ENCODE measurements around the gene MYO9A.
"Not testable (repeated sequence)": the region's sequence is repeated elsewhere in the genome, so short reads cannot be mapped to it uniquely, and the experiment has no call there.

The MYO9A gene

DNA sequence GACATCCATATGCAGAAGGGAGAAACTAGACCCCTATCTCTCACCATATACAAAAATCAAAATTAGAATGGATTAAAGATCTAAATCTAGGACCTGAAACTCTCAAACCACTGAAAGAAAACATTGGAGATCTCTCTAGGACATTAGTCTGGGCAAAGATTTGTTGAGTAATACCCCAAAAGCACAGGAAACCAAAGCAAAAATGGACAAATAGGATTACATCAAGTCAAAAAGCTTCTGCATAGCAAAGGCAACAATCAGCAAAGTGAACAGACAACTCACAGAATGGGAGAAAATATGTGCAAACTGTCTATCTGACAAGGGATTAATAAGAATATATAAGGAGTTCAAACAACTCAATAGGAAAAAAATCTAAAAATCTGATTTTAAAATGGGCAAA, 54.8 kb downstream of the MYO9A start:
- Histone ChIP-seq H3K27me3 (ENCODE audit: insufficient read depth, poor library complexity, severe bottlenecking) (no peaks in the 10 kb centered on the region), H3K27ac (ENCODE audit: poor library complexity, severe bottlenecking) (no peak overlapping the region), H3K4me3 (ENCODE audit: severe bottlenecking) (no peak overlapping the region), H3K9me3 (ENCODE audit: severe bottlenecking) (no peaks in the 10 kb centered on the region), H3K36me3 (ENCODE audit: low read depth) (no peaks in the 10 kb centered on the region), H3K4me1 (ENCODE audit: insufficient read depth, poor library complexity, severe bottlenecking) (no peaks in the 10 kb centered on the region)
- TF ChIP-seq, protein P1, sequence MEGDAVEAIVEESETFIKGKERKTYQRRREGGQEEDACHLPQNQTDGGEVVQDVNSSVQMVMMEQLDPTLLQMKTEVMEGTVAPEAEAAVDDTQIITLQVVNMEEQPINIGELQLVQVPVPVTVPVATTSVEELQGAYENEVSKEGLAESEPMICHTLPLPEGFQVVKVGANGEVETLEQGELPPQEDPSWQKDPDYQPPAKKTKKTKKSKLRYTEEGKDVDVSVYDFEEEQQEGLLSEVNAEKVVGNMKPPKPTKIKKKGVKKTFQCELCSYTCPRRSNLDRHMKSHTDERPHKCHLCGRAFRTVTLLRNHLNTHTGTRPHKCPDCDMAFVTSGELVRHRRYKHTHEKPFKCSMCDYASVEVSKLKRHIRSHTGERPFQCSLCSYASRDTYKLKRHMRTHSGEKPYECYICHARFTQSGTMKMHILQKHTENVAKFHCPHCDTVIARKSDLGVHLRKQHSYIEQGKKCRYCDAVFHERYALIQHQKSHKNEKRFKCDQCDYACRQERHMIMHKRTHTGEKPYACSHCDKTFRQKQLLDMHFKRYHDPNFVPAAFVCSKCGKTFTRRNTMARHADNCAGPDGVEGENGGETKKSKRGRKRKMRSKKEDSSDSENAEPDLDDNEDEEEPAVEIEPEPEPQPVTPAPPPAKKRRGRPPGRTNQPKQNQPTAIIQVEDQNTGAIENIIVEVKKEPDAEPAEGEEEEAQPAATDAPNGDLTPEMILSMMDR (IDR thresholded peaks at IDR 0.05; ENCODE audit: poor library complexity, severe bottlenecking), result no peak
- ATAC-seq (ENCODE audit: low read depth) (no peak), DNase-seq (ENCODE audit: low spot score) (no peak)

DNA sequence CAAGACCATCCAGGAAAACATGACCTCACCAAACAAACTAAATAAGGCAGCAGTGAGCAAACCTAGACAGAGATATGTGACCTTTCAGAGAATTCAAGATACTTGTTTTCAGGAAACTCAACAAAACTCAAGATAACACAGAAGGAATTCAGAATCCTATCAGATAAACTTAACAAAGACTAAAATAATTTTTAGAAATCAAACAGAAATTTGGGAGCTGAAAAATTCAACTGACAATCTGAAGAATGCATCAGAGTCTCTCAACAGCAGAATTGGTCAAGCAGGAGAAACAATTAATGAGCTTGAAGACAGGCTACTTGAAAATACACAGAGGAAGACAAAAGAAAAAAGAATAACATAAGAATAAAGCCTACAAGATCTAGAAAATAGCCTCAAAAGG, 55.6 kb downstream of the MYO9A start:
- no peaks in the 10 kb centered on the region for H3K36me3 ChIP-seq (ENCODE audit: low read depth)
- no peaks in the 10 kb centered on the region for H3K9me3 ChIP-seq (ENCODE audit: severe bottlenecking)
- no peaks in the 10 kb centered on the region for H3K27me3 ChIP-seq (ENCODE audit: insufficient read depth, poor library complexity, severe bottlenecking)
- DNase-seq (ENCODE audit: low spot score) (no peak), ATAC-seq (ENCODE audit: low read depth) (no peak)
- H3K4me3 ChIP-seq (ENCODE audit: severe bottlenecking), result no peak overlapping the region
- TF ChIP-seq, protein P1 (IDR thresholded peaks at IDR 0.05; ENCODE audit: poor library complexity, severe bottlenecking), result no peak
- no peak overlapping the region for H3K27ac ChIP-seq (ENCODE audit: poor library complexity, severe bottlenecking)
- H3K4me1 ChIP-seq (ENCODE audit: insufficient read depth, poor library complexity, severe bottlenecking), result no peaks in the 10 kb centered on the region

DNA sequence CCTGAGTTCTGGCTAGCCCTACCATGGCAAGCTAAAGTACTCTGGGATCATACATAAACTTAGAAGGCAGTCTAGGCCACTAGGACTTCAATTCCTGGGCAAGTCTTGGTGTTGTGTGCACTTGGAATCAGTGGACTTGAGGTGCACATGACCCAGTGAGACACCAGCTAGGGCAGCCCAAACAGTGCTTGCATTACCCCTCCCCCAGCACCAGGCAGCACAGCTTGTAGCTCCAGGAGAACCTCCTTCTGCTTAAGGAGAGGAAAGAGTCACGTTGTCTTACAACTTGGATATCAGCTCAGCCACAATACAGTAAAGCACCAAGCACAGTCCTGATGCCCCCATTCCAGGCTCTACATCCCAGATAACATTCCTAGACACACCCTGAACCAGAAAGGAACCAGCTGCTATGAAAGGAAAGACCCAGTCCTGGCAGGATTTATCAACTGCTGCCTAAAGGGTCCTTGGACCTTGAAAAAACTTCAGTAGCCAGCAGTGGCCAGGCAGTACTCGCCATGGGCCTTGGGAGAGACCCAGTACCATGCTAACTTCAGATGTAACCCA, 57.2 kb downstream of the MYO9A start:
- no peaks in the 10 kb centered on the region for H3K36me3 ChIP-seq (ENCODE audit: low read depth)
- no peaks in the 10 kb centered on the region for H3K4me1 ChIP-seq (ENCODE audit: insufficient read depth, poor library complexity, severe bottlenecking)

DNA sequence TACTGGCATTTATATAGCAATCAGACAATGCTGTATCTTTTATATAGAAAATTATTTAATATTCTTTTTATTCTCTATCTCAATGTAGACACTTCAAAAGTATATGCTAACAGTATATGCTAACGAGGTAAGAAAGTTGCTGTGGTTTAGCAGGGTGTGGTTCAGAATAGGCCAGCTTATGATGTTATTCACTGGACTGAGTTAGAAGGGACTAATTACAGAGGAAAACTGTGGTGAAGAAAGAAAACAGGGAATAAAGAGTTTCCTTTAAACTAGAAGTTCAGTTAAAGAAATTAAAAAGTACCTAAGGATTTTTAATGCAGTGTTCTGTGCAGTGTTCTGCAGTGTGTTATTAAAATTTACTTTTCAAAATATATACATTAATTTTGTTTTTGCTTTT, 59.4 kb downstream of the MYO9A start:
- no peaks in the 10 kb centered on the region for H3K4me1 ChIP-seq (ENCODE audit: insufficient read depth, poor library complexity, severe bottlenecking)
- DNase-seq (ENCODE audit: low spot score) (no peak), ATAC-seq (ENCODE audit: low read depth) (no peak)
- no peak overlapping the region for H3K4me3 ChIP-seq (ENCODE audit: severe bottlenecking)
- H3K27ac ChIP-seq (ENCODE audit: poor library complexity, severe bottlenecking), result no peak overlapping the region
- H3K27me3 ChIP-seq (ENCODE audit: insufficient read depth, poor library complexity, severe bottlenecking), result no peaks in the 10 kb centered on the region
- TF ChIP-seq, protein P1 (IDR thresholded peaks at IDR 0.05; ENCODE audit: poor library complexity, severe bottlenecking), result no peak
- no peaks in the 10 kb centered on the region for H3K36me3 ChIP-seq (ENCODE audit: low read depth)
- no peaks in the 10 kb centered on the region for H3K9me3 ChIP-seq (ENCODE audit: severe bottlenecking)

More for the DNA sequence above, 57.2 kb downstream of the MYO9A start:
- H3K4me3 ChIP-seq (ENCODE audit: severe bottlenecking), result no peak overlapping the region
- no peak for ATAC-seq (ENCODE audit: low read depth)
- no peak for DNase-seq (ENCODE audit: low spot score)
- TF ChIP-seq, protein P1 (IDR thresholded peaks at IDR 0.05; ENCODE audit: poor library complexity, severe bottlenecking), result no peak
- no peak overlapping the region for H3K27ac ChIP-seq (ENCODE audit: poor library complexity, severe bottlenecking)
- no peaks in the 10 kb centered on the region for H3K27me3 ChIP-seq (ENCODE audit: insufficient read depth, poor library complexity, severe bottlenecking)
- no peaks in the 10 kb centered on the region for H3K9me3 ChIP-seq (ENCODE audit: severe bottlenecking)

DNA sequence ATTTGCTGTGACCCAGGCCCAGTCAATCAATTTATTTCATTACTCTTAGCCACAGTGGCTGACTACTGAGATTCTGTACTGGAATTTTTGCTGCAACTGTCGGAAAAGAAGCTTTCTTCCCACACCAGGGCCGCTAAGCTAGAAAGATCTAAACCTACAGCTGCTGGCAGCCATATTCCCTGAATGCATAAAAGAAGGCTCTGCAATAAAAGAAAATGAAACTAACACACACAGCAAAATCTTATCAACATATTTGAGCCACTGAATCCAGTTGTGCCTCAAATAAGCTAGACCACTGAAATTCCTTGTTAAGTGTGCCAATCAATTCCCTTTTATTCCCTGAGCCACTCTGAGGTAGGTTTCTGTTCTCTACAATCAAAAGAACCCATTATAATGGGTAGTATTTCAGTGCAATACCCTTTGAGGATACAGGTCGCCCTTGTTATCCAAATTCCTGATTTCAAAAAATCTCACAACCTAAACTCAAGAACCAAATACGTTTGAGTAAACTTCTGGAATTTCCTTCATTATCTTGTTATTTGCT, 60.3 kb downstream of the MYO9A start:
- DNase-seq (ENCODE audit: low spot score) (no peak), ATAC-seq (ENCODE audit: low read depth) (no peak)
- TF ChIP-seq, protein P1 (IDR thresholded peaks at IDR 0.05; ENCODE audit: poor library complexity, severe bottlenecking), result no peak
- Histone ChIP-seq H3K27me3 (ENCODE audit: insufficient read depth, poor library complexity, severe bottlenecking) (no peaks in the 10 kb centered on the region), H3K4me3 (ENCODE audit: severe bottlenecking) (no peak overlapping the region), H3K9me3 (ENCODE audit: severe bottlenecking) (no peaks in the 10 kb centered on the region), H3K4me1 (ENCODE audit: insufficient read depth, poor library complexity, severe bottlenecking) (no peaks in the 10 kb centered on the region), H3K36me3 (ENCODE audit: low read depth) (no peaks in the 10 kb centered on the region), H3K27ac (ENCODE audit: poor library complexity, severe bottlenecking) (no peak overlapping the region)

DNA sequence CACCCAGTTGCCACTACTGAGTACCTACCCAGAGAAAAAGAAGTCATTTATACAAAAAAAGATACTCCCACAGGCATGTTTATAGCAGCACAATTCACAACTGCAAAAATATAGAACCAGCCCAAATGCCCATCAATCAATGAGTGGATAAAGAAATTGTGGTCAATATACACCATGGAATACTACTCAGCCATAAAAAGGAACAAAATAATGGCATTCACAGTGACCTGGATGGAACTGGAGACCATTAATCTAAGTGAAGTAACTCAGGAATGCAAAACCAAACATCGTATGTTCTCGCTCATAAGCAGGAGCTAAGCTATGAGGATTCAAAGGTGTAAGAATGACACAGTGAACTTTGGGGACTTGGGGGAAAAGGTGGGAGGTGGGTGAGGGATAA, 61.7 kb downstream of the MYO9A start:
- H3K4me3 ChIP-seq (ENCODE audit: severe bottlenecking); H3K36me3 ChIP-seq (ENCODE audit: low read depth); ATAC-seq (ENCODE audit: low read depth); DNase-seq (ENCODE audit: low spot score); H3K27me3 ChIP-seq (ENCODE audit: insufficient read depth, poor library complexity, severe bottlenecking); H3K27ac ChIP-seq (ENCODE audit: poor library complexity, severe bottlenecking); H3K9me3 ChIP-seq (ENCODE audit: severe bottlenecking); H3K4me1 ChIP-seq (ENCODE audit: insufficient read depth, poor library complexity, severe bottlenecking): not testable (repeated sequence)

DNA sequence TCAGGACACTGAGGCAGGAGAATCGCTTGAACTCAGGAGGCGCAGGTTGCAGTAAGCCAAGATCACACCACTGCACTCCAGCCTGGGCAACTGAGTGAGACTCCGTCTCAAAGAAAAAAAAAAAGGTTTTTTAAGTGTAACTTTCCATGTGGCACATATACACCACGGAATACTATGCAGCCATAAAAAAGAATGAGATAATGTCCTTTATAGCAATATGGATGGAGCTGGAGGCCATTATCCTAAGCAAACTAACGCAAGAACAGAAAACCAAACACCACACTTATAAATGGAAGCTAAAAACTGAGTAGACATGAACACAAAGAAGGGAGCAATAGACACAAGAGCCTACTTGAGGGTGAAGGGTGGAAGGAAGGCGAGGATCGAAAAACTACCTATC, 64.7 kb downstream of the MYO9A start:
- not testable (repeated sequence) for H3K9me3 ChIP-seq (ENCODE audit: severe bottlenecking); H3K27ac ChIP-seq (ENCODE audit: poor library complexity, severe bottlenecking); H3K4me1 ChIP-seq (ENCODE audit: insufficient read depth, poor library complexity, severe bottlenecking); H3K4me3 ChIP-seq (ENCODE audit: severe bottlenecking); H3K36me3 ChIP-seq (ENCODE audit: low read depth); ATAC-seq (ENCODE audit: low read depth); H3K27me3 ChIP-seq (ENCODE audit: insufficient read depth, poor library complexity, severe bottlenecking); DNase-seq (ENCODE audit: low spot score)
